ENCODE measurements around the gene SSU72. TPM values are rescaled to one million over a fixed set of nuclear protein-coding genes. Genes with fewer than 3 reads are reported as not detected.
"Not testable (repeated sequence)": the region's sequence is repeated elsewhere in the genome, so short reads cannot be mapped to it uniquely, and the experiment has no call there.

The SSU72 gene
- total RNA-seq, 6 donors from 2014 or later, result 122 to 174 (median 146) TPM

GRCh38 chr1:1596493-1597274 is 22.0 kb upstream of the SSU72 start:
- H3K27me3 ChIP-seq, result peaks cover 0 to 4% (median 1%) of the 10 kb centered on the region in 4 donors
- peaks cover 12 to 25% (median 19%) of the 10 kb centered on the region in 4 donors for H3K4me1 ChIP-seq
- H3K9me3 ChIP-seq, result no peaks in the 10 kb centered on the region
- no peak overlapping the region for H3K27ac ChIP-seq
- DNase-seq, result peak in 1 of 2 donors; percentile 43
- H3K36me3 ChIP-seq, result no peaks in the 10 kb centered on the region
- ATAC-seq (ENCODE audit: low FRiP score in 2 of 2), result no peak
- 41 to 54% methylated on average over 7 to 11 of the region's 12 CpGs for WGBS, 2 donors
- no peak overlapping the region for H3K4me3 ChIP-seq
- TF ChIP-seq POLR2AphosphoS5 (IDR thresholded peaks at IDR 0.05) (no peak), POLR2A (IDR thresholded peaks at IDR 0.05) (no peak)
- TF ChIP-seq, protein P1, sequence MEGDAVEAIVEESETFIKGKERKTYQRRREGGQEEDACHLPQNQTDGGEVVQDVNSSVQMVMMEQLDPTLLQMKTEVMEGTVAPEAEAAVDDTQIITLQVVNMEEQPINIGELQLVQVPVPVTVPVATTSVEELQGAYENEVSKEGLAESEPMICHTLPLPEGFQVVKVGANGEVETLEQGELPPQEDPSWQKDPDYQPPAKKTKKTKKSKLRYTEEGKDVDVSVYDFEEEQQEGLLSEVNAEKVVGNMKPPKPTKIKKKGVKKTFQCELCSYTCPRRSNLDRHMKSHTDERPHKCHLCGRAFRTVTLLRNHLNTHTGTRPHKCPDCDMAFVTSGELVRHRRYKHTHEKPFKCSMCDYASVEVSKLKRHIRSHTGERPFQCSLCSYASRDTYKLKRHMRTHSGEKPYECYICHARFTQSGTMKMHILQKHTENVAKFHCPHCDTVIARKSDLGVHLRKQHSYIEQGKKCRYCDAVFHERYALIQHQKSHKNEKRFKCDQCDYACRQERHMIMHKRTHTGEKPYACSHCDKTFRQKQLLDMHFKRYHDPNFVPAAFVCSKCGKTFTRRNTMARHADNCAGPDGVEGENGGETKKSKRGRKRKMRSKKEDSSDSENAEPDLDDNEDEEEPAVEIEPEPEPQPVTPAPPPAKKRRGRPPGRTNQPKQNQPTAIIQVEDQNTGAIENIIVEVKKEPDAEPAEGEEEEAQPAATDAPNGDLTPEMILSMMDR (IDR thresholded peaks at IDR 0.05), result no peak

DNA sequence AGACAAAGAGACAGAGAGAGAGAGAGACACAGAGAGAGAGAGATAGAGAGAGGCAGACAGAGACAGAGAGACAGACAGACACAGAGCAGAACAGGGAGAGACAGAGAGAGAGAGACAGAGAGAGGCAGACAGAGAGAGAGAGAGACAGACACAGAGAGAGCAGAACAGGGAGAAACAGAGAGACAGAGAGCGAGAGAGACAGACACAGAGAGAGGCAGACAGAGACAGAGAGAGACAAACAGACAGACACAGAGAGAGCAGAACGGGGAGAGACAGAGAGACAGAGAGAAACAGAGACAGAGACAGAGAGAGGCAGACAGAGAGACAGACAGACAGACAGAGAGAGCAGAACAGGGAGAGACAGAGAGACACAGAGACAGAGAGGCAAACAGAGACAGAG is 20.7 kb upstream of the SSU72 start:
- not testable (repeated sequence) for ATAC-seq (ENCODE audit: low FRiP score in 2 of 2); H3K4me3 ChIP-seq; H3K27ac ChIP-seq; H3K27me3 ChIP-seq; DNase-seq; H3K36me3 ChIP-seq; H3K9me3 ChIP-seq
- WGBS, 2 donors, result 77 to 84% methylated on average over 2 of the region's 2 CpGs
- peaks cover 9 to 19% (median 11%) of the 10 kb centered on the region in 4 donors for H3K4me1 ChIP-seq

DNA sequence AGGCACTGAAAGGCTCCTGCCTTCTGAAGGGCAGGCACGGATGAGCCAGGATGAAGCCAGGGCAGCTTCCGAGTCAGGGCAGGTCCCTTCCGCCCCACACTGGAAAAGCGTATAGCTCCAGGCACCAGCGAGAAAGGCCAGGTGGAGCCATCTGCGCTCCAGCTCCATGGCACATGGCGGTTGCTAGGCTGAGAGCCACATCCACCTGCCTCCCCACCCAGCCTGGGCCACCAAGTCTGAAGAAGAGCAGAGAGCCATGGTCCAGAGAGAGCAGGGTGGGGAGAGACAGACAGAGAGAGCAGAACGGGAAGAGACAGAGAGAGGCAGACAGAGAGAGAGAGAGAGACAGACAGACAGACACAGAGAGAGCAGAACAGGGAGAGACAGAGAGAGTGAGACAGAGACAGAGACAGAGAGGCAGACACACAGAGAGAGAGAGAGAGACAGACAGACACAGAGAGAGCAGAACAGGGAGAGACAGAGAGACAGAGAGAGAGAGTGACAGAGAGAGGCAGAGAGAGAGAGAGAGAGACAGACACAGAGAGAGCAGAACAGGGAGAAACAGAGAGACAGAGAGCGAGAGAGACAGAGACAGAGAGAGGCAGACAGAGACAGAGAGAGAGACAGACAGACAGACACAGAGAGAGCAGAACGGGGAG is 20.1 kb upstream of the SSU72 start:
- Histone ChIP-seq H3K36me3 (no peaks in the 10 kb centered on the region), H3K27ac (no peak overlapping the region), H3K9me3 (no peaks in the 10 kb centered on the region), H3K4me1 (peaks cover 7 to 15% (median 9%) of the 10 kb centered on the region in 4 donors), H3K4me3 (no peak overlapping the region), H3K27me3 (peaks cover 0 to 4% (median 1%) of the 10 kb centered on the region in 4 donors)
- no peak for ATAC-seq (ENCODE audit: low FRiP score in 2 of 2)
- 62 to 72% methylated on average over 7 to 10 of the region's 10 CpGs for WGBS, 2 donors
- TF ChIP-seq, protein P1 (IDR thresholded peaks at IDR 0.05), result no peak
- TF ChIP-seq POLR2A (IDR thresholded peaks at IDR 0.05) (no peak), POLR2AphosphoS5 (IDR thresholded peaks at IDR 0.05) (no peak), EP300 (IDR thresholded peaks at IDR 0.05) (no peak)
- DNase-seq, result no peak

GRCh38 chr1:1593834-1594601 is 19.4 kb upstream of the SSU72 start:
- no peak overlapping the region for H3K4me3 ChIP-seq
- no peak overlapping the region for H3K27ac ChIP-seq
- TF ChIP-seq, protein P1 (IDR thresholded peaks at IDR 0.05), result no peak
- TF ChIP-seq POLR2AphosphoS5 (IDR thresholded peaks at IDR 0.05) (no peak), EP300 (IDR thresholded peaks at IDR 0.05) (no peak), POLR2A (IDR thresholded peaks at IDR 0.05) (no peak)
- no peak for ATAC-seq (ENCODE audit: low FRiP score in 2 of 2)
- peaks cover 0 to 1% (median 0%) of the 10 kb centered on the region in 4 donors for H3K27me3 ChIP-seq
- WGBS, 2 donors, result 78 to 87% methylated on average over 11 to 24 of the region's 24 CpGs
- H3K9me3 ChIP-seq, result no peaks in the 10 kb centered on the region
- H3K4me1 ChIP-seq, result peaks cover under 1 to 9% (median 4%) of the 10 kb centered on the region in 4 donors
- H3K36me3 ChIP-seq, result no peaks in the 10 kb centered on the region
- DNase-seq, result peak in 1 of 2 donors; percentile 82

GRCh38 chr1:1591452-1591851 is 16.8 kb upstream of the SSU72 start:
- ATAC-seq (ENCODE audit: low FRiP score in 2 of 2), result no peak
- Histone ChIP-seq H3K4me3 (no peak overlapping the region), H3K9me3 (no peaks in the 10 kb centered on the region), H3K27ac (no peak overlapping the region), H3K36me3 (no peaks in the 10 kb centered on the region), H3K4me1 (no peaks in the 10 kb centered on the region), H3K27me3 (no peaks in the 10 kb centered on the region)
- peak in 1 of 2 donors; percentile 46 for DNase-seq
- no peak for TF ChIP-seq POLR2A (IDR thresholded peaks at IDR 0.05)
- TF ChIP-seq, protein P1 (IDR thresholded peaks at IDR 0.05), result no peak
- TF ChIP-seq EP300 (IDR thresholded peaks at IDR 0.05), result no peak
- TF ChIP-seq POLR2AphosphoS5 (IDR thresholded peaks at IDR 0.05), result no peak
- WGBS, 2 donors, result 93 to 100% methylated on average over 10 to 13 of the region's 13 CpGs
